ENCODE measurements around the gene BICD1.
A peak's percentile ranks its signal among the peaks of the same experiment; 100 is the strongest.
"Not testable (repeated sequence)": the region's sequence is repeated elsewhere in the genome, so short reads cannot be mapped to it uniquely, and the experiment has no call there.

BICD1 gene

GRCh38 chr12:32196250-32197198 lies 89.9 kb downstream of the BICD1 start:
- DNase-seq (ENCODE audit: low spot score): no peak

DNA sequence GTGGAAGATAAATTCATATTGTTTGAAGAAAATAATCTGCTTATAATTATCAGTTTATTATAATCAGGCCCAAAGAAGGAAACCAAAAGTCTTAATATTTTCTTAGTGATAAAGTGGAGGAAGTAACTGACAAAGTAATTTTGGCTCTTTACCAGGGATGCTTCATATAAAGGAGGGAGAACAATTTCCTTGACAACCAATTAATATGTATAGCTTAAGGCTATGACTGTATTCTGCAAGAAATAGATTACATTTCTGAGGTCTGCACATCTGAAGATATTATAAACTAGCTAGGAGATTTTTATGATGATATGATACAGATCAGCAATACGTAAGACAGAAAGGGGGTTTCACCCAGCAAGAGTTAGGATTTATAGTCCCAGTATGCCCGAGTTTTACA lies 90.8 kb downstream of the BICD1 start:
- DNase-seq (ENCODE audit: low spot score): no peak

- no peak for DNase-seq (ENCODE audit: low spot score)
These were observed 91.9 kb downstream of the BICD1 start for GRCh38 chr12:32198555-32198954.

GRCh38 chr12:32201096-32201495 lies 94.4 kb downstream of the BICD1 start:
- DNase-seq (ENCODE audit: low spot score): no peak

GRCh38 chr12:32201976-32202375 lies 95.3 kb downstream of the BICD1 start:
- DNase-seq (ENCODE audit: low spot score): peak; percentile 52

- no peak for DNase-seq (ENCODE audit: low spot score)
These were observed 99.1 kb downstream of the BICD1 start for GRCh38 chr12:32205731-32206130.

DNA sequence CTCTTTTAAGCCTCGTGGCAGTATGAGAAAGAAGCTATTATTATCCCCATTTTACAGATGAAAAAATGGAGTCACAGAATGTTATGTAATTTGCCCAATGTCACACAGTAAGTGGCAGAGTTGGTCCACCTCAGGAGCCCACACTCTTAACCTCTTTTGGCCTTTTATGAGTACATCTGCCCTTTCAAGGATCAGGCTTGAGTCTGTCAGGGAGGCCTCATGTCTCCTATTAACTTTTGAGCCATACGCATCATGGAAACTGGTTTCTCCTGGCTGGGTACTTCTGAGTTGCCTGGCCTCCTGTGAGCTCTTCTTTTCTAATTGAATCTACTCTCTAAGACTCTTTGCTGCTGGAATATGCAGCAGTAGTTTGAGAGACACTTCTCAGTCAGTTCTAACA lies 101.7 kb downstream of the BICD1 start:
- DNase-seq (ENCODE audit: low spot score): no peak

- DNase-seq (ENCODE audit: low spot score): no peak
These were observed 104.6 kb downstream of the BICD1 start for GRCh38 chr12:32211066-32211899.

GRCh38 chr12:32211900-32212156 lies 105.2 kb downstream of the BICD1 start:
- DNase-seq (ENCODE audit: low spot score): no peak

GRCh38 chr12:32214723-32215122 lies 108.1 kb downstream of the BICD1 start:
- no peak for DNase-seq (ENCODE audit: low spot score)

DNA sequence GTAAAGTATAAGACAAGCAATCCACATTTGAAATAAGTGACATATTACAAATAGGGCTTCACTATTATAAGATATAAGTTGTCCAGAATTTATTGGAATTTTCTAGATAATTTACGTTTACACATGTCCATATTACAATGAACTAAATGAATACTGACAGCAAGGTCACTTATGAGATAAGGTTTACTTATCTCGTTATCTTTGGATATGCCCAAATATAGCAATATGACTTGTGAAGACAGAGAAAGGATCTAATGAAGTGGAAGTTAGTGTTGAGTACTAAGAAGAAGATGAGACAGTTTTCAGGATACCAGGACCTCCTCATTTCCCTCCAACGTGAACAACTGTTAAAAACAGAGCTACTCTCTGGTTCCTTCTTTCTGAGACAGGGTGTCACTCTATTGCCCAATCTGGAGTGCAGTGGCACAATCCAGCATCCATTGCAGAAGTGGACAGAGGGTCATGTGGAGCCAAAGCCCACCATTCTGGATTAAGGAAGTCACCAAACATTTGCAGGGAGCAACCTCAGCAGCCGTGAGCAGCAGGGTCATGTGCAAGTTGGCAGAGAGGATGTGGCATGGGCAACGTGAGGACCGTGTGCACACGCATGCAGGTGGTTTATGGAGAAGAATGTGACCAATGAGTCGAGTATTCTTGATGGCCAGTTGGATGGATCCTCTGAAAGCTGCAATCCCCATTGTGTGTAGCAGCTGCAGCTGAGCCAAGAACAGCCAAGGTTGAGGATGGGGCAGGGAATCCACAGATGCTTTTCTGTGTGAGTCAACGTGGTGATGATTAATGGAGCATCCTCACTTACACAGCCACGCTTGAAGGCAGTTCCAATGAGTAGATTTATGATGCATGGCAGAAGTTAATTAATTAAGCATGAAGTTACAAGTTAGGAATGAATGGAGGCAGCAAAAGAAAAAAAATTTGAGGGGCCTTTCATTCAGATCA lies 111.0 kb downstream of the BICD1 start:
- peak; percentile 46 for DNase-seq (ENCODE audit: low spot score)

DNA sequence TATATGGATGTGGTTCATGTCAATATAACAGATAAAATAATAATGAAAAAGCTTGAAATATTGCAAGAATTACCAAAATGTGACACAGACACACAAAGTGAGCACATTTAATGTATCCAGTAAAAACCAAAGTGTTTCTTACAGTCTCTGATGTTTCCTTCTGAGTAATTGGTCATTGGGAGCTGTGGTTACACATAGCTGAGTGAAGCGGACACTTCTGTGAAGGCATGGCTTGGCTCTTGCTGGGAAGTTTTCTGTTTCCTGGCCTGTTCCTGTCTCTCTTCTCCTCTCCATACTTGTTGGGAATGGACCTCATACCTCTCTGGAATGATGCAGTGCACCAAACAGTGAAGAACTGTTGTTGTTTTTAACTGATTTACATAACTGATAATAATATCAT lies 117.3 kb downstream of the BICD1 start:
- no peak for DNase-seq (ENCODE audit: low spot score)

GRCh38 chr12:32226768-32227167 lies 120.1 kb downstream of the BICD1 start:
- DNase-seq (ENCODE audit: low spot score): no peak

DNA sequence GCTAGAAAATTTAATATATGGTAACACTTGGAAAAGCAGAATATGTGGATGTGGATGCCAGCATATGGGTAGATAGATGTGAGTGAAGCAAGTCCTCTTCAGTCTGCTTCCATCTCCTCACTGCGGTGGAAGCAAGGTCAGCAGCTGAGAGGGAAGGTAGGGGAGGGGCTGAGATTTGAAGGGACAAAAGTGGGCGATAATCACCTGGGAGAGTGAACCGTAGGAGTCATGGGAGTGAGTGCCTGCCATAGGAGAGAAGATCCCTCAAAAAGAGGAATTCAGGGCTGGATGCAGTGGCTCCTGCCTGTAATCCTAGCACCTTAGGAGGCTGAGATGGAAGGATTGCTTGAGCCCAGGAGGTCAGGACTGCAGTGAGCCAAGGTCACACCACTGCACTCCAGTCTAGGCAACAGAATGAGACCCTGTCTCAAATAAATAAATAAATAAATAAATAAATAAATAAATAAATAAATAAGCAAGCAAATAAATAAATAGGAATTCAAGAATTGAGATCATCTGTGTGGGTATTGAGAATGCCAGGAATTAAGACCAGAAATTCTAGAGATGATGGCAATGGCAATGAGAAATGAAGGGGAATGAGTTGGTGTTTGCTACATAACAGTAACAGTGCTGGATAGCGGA lies 123.4 kb downstream of the BICD1 start:
- DNase-seq (ENCODE audit: low spot score): no peak

DNA sequence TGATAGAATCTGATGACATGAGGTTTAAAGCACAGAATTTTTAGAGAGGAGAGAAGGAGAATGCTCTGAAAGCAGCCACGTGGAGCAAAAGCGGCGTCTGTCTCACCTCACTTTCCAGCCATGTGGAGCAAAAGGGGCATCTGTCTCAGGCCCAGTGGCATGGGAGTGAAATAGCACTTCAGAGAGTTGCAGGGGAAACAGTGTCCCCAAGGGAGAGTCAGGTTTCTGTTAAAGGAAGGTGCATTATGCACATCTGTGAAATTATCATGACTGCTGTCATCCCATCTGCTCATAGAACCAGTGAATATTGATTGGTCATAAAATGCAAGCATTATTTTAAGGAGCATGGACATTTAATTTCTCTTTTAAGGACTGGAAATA lies 124.0 kb downstream of the BICD1 start:
- DNase-seq (ENCODE audit: low spot score): no peak

DNA sequence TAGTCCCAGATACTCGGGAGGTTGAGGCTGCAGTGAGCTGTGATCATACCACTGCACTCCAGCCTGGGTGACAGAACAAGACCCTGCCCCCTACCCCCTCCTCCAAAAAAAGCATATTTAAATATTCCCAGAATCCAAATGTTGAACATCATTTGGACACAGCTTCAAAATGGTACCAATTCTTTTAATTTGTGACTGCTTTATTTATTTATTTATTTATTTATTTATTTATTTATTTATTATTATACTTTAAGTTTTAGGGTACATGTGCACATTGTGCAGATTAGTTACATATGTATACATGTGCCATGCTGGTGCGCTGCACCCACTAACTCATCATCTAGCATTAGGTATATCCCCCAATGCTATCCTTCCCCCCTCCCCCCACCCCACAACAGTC lies 124.7 kb downstream of the BICD1 start:
- not testable (repeated sequence) for DNase-seq (ENCODE audit: low spot score)

- DNase-seq (ENCODE audit: low spot score): no peak
These were observed 126.9 kb downstream of the BICD1 start for GRCh38 chr12:32233568-32233967.

GRCh38 chr12:32235251-32235650 lies 128.6 kb downstream of the BICD1 start:
- DNase-seq (ENCODE audit: low spot score): no peak

GRCh38 chr12:32240162-32240561 lies 133.5 kb downstream of the BICD1 start:
- no peak for DNase-seq (ENCODE audit: low spot score)

DNA sequence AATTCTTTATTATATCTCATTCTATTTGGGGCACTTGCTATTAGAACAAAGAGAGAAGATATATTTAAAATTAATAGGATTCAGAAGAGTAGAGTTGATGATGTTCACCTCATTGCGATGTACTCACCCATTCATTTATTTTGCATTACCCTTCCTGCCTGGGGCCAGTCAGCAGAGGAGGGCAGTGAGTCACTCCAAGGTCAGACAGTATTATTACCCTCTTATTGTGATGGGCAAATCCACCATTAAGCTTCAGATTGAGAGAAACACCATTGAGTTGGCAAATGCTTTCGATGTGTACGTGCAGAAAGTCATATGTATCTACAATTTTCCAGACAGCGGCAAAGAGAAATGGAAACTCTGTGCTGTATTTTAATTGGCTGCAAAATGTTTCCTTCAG lies 134.2 kb downstream of the BICD1 start:
- no peak for DNase-seq (ENCODE audit: low spot score)

- no peak for DNase-seq (ENCODE audit: low spot score)
These were observed 136.0 kb downstream of the BICD1 start for GRCh38 chr12:32242641-32243040.
